Osteocyte (in vitro differentiated cells): ENCODE data around the gene COL27A1. TPM values are rescaled to one million over a fixed set of nuclear protein-coding genes. Genes with fewer than 3 reads are reported as not detected.

ENCODE experiments used
- DNase-seq: peaks from one replicate; pipeline ENCODE4 v3.0.0; 2021; ENCODE audit warnings: mixed read lengths; ENCODE audit not compliant: unreplicated experiment; ENCODE audit errors: extremely low spot score
- H3K27ac Mint-ChIP-seq: one replicate; pipeline ENCODE4 v1.8.0; 2021; ENCODE audit warnings: mild to moderate bottlenecking, mixed read lengths; ENCODE audit not compliant: unreplicated experiment
- H3K27me3 Mint-ChIP-seq: one replicate; pipeline ENCODE4 v1.8.0; 2021; ENCODE audit warnings: mixed read lengths; ENCODE audit not compliant: unreplicated experiment
- H3K36me3 Mint-ChIP-seq: one replicate; pipeline ENCODE4 v1.8.0; 2021; ENCODE audit warnings: mixed read lengths; ENCODE audit not compliant: unreplicated experiment
- H3K4me1 Mint-ChIP-seq: one replicate; pipeline ENCODE4 v1.8.0; 2021; ENCODE audit warnings: mixed read lengths; ENCODE audit not compliant: unreplicated experiment
- H3K4me3 Mint-ChIP-seq: one replicate; pipeline ENCODE4 v1.8.0; 2021; ENCODE audit warnings: mild to moderate bottlenecking, moderate library complexity, mixed read lengths; ENCODE audit not compliant: unreplicated experiment
- H3K9me3 Mint-ChIP-seq: one replicate; pipeline ENCODE4 v1.8.0; 2021; ENCODE audit warnings: mixed read lengths; ENCODE audit not compliant: unreplicated experiment
- CTCF ChIP-seq: fragments of 200-600 bp; sonication (generic); IDR thresholded peaks from 2 replicates; pipeline ENCODE4 v1.5.0; 2021; ENCODE audit warnings: antibody characterized with exemption, mild to moderate bottlenecking, moderate library complexity
- total RNA-seq: library from RNA; stranded (reverse); gene quantifications from 2 replicates; pipeline ENCODE4 v1.2.1, GENCODE V29; 2021

Gene COL27A1
- total RNA-seq, 1 donor from 2014 or later, result 44.4 TPM

DNA sequence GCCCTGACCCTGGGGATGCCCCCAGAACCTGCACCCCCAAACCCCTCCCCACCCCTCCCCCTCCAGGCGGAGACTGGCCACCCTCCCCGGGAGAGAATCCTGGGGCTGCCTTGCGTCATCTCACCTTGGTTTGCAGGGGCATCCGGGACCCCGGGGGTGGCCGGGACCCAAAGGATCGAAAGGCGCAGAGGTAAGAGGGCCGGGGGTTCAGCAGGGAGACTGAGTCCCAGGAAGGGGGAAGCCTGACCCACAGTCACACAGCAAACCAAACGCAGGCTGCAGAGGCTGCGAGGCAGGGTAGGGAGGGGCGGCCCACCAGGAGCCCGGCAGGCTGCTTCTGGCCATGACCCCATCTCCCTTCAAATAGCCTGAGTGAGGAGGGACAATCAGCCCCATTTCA is 133.8 kb downstream of the COL27A1 start:
- H3K4me3 Mint-ChIP-seq, result no peak overlapping the region
- DNase-seq, result peak; percentile 80
- H3K36me3 Mint-ChIP-seq, result peaks cover 26% of the 10 kb centered on the region
- no peaks in the 10 kb centered on the region for H3K27me3 Mint-ChIP-seq
- H3K27ac Mint-ChIP-seq, result no peak overlapping the region
- H3K4me1 Mint-ChIP-seq, result peaks cover 44% of the 10 kb centered on the region
- no peak for TF ChIP-seq CTCF
- H3K9me3 Mint-ChIP-seq, result no peaks in the 10 kb centered on the region

DNA sequence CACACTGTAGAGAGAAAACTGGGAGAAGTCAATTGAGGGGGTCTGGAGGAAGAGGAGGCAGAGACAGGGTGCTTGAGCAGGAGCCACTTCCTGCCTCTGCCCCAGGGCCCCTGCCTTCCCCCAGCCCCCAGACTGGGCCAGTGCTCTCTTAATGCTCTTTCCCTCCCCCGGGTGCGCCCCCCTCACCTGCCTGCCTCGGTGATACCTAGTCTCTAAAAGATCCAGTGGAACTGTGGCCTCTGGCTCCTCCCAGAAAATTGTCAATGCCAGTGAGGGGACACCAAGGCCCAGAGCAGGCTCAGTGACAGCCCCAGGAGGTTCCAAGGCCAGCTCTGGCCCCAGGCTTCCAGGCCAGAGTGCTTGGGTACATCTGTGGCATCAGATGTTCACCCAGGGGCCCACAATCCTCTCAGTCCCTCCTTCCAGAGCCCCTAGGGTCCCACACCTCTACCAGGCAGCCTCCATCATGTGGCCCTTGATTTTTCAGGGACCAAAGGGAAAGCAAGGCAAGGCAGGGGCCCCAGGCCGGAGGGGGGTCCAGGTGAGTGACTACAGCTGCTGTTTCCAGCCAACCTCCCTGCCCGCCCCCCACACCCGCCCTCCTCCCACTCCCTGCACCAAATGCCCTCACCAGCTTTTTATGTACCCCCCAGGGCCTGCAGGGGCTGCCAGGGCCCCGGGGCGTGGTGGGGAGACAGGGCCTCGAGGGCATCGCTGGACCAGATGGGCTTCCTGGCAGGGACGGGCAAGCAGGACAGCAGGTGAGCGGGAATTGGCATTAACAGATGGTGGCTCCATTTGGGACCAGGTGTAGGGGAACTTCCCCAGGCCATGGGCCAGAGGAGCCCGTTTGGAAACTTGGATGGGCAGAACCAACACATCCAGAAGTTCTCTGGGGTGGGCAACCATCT is 134.5 kb downstream of the COL27A1 start:
- H3K36me3 Mint-ChIP-seq, result peaks cover 30% of the 10 kb centered on the region
- peak; percentile 81 for DNase-seq
- H3K4me3 Mint-ChIP-seq, result no peak overlapping the region
- no peaks in the 10 kb centered on the region for H3K27me3 Mint-ChIP-seq
- H3K9me3 Mint-ChIP-seq, result peaks cover 4% of the 10 kb centered on the region
- peaks cover 43% of the 10 kb centered on the region for H3K4me1 Mint-ChIP-seq
- H3K27ac Mint-ChIP-seq, result no peak overlapping the region
- no peak for TF ChIP-seq CTCF

GRCh38 chr9:114290561-114290986 is 135.2 kb downstream of the COL27A1 start:
- no peaks in the 10 kb centered on the region for H3K27me3 Mint-ChIP-seq
- H3K9me3 Mint-ChIP-seq, result peaks cover 9% of the 10 kb centered on the region
- TF ChIP-seq CTCF, result no peak
- peaks cover 33% of the 10 kb centered on the region for H3K36me3 Mint-ChIP-seq
- peak; percentile 77 for DNase-seq
- peak overlapping the region; percentile 0 for H3K27ac Mint-ChIP-seq
- no peak overlapping the region for H3K4me3 Mint-ChIP-seq
- H3K4me1 Mint-ChIP-seq, result peaks cover 36% of the 10 kb centered on the region

GRCh38 chr9:114291064-114291474 is 135.7 kb downstream of the COL27A1 start:
- DNase-seq, result peak; percentile 90
- H3K27ac Mint-ChIP-seq, result peak overlapping the region; percentile 0
- H3K4me1 Mint-ChIP-seq, result peaks cover 31% of the 10 kb centered on the region
- peak; percentile 93 for TF ChIP-seq CTCF
- H3K9me3 Mint-ChIP-seq, result peaks cover 13% of the 10 kb centered on the region
- peaks cover 38% of the 10 kb centered on the region for H3K36me3 Mint-ChIP-seq
- no peaks in the 10 kb centered on the region for H3K27me3 Mint-ChIP-seq
- H3K4me3 Mint-ChIP-seq, result no peak overlapping the region

DNA sequence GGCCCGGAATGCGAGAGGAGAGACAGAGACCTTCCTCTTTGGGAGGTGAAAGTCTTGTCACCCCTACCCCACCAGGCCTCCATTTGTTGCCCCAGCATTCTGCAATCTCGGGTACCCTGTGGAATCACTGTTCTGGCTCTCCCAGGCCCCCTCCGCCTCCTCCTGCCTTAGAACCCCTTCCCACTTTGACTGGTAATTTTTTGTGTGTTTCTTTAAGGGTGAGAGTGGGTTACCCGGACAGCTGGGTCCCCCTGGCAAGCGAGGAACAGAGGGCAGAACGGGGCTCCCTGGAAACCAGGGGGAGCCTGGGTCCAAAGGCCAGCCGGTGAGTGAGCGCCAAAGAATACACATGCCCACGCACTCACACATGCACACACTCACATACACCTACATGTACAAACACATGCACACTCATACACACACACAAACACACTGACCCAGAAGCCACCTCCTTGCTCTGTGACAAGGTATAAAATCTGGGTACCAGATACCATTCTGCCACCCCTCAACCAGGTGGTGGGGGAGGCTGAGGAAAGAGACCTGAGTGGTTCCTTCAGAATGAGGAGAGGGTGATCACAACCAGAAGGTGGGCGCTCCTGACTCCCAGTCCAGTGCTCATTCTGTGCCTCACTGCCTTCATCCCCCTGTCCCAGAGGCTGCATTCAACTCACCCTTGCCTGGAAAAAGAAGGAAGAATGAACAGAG is 136.7 kb downstream of the COL27A1 start:
- Mint-ChIP-seq H3K36me3 (peaks cover 48% of the 10 kb centered on the region), H3K9me3 (peaks cover 17% of the 10 kb centered on the region), H3K4me3 (no peak overlapping the region), H3K4me1 (peaks cover 25% of the 10 kb centered on the region), H3K27ac (no peak overlapping the region), H3K27me3 (no peaks in the 10 kb centered on the region)
- no peak for TF ChIP-seq CTCF
- peak; percentile 72 for DNase-seq
